Inferior parietal cortex (tissue), 1 donor: ENCODE results near the gene DOCK8.
A peak's percentile ranks its signal among the peaks of the same experiment; 100 is the strongest.

Experiments
- DNase-seq: peaks from one replicate; pipeline ENCODE4 v3.0.0-alpha.2; 2016; ENCODE audit errors: extremely low spot score

DOCK8 gene

GRCh38 chr9:459491-460444 lies 245.1 kb downstream of the DOCK8 start:
- DNase-seq, result no peak

- DNase-seq, result no peak
Observed at GRCh38 chr9:462121-462520, 247.5 kb downstream of the DOCK8 start.

GRCh38 chr9:462606-463005 lies 247.9 kb downstream of the DOCK8 start:
- peak; percentile 36 for DNase-seq

GRCh38 chr9:463455-464171 lies 248.9 kb downstream of the DOCK8 start:
- DNase-seq, result no peak

GRCh38 chr9:466747-467146 lies 252.1 kb downstream of the DOCK8 start:
- no peak for DNase-seq

- peak; percentile 8 for DNase-seq
Observed at GRCh38 chr9:468766-469426, 254.2 kb downstream of the DOCK8 start.

GRCh38 chr9:469672-470551 lies 255.2 kb downstream of the DOCK8 start:
- peak; percentile 83 for DNase-seq

GRCh38 chr9:470552-471194 lies 256.0 kb downstream of the DOCK8 start:
- peak; percentile 6 for DNase-seq

- DNase-seq, result no peak
Observed at GRCh38 chr9:471320-471719, 256.7 kb downstream of the DOCK8 start.

- DNase-seq, result no peak
Observed at GRCh38 chr9:472479-473075, 257.9 kb downstream of the DOCK8 start.

- no peak for DNase-seq
Observed at GRCh38 chr9:477193-477592, 262.5 kb downstream of the DOCK8 start.

GRCh38 chr9:479304-479970 lies 264.8 kb downstream of the DOCK8 start:
- DNase-seq, result no peak

GRCh38 chr9:479971-480350 lies 265.3 kb downstream of the DOCK8 start:
- no peak for DNase-seq

GRCh38 chr9:482739-483138 lies 268.1 kb downstream of the DOCK8 start:
- DNase-seq, result no peak

- no peak for DNase-seq
Observed at GRCh38 chr9:486156-486555, 271.5 kb downstream of the DOCK8 start.

GRCh38 chr9:487429-487828 lies 272.8 kb downstream of the DOCK8 start:
- DNase-seq, result no peak

GRCh38 chr9:488448-488847 lies 273.8 kb downstream of the DOCK8 start:
- no peak for DNase-seq

GRCh38 chr9:489198-490197 lies 274.8 kb downstream of the DOCK8 start:
- no peak for DNase-seq

GRCh38 chr9:494764-495163 lies 280.1 kb downstream of the DOCK8 start:
- no peak for DNase-seq
